GM19468 (cell line): ENCODE data around the gene FAM171A1.
"Not testable (repeated sequence)": the region's sequence is repeated elsewhere in the genome, so short reads cannot be mapped to it uniquely, and the experiment has no call there.

Experiments
- ATAC-seq: cut with Tn5 transposase; IDR thresholded peaks from one replicate; pipeline ENCODE4 v1.9.1; 2021; ENCODE audit warnings: mild to moderate bottlenecking, moderate library complexity, moderate number of reproducible peaks; ENCODE audit not compliant: unreplicated experiment; ENCODE audit errors: extremely low read depth

The FAM171A1 gene

DNA sequence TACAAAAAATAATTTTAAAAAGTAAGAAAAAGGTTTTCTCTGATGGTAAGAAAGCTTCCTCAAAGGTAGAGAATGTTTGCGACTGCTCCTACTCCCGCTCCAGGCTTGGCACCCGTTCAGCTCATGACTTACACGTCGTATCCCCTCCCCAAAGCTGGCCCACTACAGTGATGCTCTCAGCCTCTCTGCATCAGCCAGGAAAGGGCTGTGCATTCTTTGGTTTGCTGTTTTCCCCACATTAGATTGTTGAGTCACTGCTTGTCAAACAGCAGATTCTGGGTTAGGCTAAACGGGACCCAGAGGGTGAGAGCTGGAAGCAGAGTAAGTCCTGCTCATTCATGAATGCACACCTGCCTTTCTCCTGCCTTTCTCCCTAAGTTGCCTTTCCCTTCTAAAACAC, 147.9 kb downstream of the FAM171A1 start:
- ATAC-seq: no peak

DNA sequence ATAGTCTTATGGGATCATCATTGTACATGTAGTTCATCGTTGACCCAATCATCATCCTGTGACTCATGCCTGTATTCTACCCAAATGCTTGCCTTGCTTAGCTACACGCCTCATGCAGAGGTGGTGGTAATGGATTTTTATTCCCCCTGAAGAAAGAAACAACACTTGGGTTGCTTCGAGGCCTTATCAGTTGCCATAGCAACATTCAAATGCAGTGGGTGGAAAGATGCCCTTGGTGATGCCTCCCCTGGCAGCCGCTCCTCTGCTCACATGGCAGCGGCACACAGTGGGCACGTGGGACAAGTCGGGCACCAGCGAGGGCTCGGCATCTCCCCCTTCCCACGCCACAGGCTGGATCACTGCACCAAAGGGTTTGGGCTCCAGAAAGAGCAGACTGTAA, 148.6 kb downstream of the FAM171A1 start:
- ATAC-seq: no peak

DNA sequence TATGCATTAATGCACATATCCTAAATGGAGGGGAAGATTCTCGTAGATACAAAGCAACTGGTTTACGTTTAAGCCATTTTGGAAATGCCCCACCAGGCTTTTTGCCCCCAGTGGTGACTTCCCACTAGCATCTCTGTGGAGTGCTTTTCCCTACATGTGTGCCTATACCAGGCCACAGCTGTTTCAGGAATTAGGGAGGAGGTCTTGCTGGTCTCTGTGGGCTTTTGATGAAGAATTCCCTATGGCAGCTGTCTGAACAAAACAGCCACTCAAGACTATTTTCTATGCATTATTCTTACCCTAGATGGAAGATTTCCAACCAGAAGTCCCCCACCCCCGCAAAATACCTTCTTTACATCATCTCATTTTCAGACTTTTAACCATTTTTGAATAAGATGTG, 150.6 kb downstream of the FAM171A1 start:
- ATAC-seq: no peak

DNA sequence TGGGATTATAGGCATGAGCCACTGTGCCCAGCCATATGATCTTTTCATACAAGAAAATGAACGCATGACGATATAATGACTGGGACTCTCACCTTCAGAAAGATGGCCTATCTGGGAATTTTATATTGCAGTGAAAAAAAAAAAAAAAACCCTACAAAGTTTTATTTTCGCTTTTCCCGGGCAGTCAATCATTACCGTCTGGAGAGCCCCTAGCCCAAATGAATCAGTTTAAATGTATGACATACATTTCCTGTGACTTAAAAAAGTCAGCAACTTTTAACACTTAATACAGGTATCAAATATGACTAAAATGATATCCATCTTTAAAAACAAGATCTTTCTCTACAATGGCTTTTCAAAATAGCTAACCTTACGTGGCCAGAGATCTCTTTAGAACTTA, 154.4 kb downstream of the FAM171A1 start:
- no peak for ATAC-seq

DNA sequence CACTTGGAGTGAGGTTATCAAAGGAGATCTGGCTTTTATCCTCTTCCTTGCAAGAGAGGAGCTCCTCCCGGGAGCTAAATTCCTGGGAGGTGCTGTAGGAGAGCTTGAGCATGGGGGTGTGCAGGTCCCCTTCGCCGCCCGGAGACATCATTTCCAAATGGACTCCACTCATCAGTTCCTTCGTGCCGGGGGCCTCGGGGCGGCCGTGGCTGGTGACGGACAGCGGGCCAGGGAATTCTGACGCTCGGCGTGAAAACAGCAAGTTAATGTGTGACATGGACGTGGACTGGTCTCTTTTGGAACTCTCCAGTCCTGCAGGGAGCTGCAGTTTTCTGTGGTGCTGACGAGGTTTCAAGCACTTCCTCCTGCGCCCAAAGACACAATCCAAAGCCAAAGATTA, 156.9 kb downstream of the FAM171A1 start:
- ATAC-seq: no peak

DNA sequence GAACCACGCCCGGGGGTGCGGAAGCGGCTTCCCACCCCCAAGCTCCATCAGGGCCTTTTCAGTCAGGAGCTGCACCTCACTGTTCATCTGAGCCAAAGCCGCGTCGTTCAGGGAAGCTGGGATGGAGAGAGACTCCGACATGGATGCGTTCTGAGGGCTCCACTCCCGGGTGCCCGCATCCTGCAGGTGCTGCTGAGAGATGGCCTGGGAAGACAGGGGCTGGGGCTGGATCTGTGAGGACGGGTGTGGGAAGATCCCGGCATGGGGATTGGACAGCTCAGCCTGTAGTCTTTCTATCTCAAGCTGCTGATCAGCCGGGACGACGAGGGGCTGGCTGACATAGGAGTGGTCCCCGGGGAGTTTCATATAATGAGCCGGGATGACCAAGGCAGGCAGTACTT, 157.6 kb downstream of the FAM171A1 start:
- no peak for ATAC-seq

DNA sequence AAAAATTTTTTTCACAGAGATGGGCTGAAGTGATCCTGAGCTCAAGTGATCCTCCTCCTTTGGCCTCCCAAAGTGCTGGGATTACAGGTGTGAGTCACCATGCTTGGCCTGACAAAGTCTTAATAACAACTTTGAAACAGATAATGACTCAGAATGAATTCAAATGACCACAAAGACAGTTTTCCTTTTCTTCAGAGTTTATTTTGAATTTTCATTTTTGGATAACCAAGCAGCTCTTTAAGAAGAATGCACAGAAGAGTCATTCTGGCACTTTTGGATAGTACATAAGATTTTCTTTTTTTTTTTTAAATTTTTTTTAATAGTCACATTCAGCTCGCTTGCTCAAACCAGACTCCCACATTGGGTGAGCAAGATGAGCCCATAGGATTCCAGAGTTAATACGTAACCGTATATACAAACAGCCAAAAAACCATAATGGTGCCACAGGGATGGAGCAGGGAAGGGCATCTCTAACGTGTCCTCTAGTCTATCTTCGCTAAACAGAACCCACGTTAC, 159.6 kb downstream of the FAM171A1 start:
- ATAC-seq: no peak

DNA sequence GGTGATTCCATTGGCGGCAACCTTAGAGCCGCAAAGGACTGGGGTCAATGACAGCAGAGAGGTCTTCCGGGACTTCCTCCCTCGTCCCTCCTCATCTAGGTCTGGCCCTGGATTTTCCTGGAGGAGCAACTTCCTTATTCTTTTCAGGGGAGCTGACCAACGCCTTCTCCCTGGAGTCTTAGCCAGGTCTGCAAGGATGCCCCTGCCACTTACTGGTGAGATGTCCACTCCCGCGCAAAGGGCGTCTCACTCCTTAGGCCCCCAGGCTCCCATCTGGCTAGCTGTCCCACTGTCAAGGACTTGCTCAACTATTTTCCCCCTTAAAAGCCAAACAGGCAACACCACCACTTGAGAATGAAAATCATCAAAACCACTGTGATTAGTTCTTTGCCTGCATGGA, 160.6 kb downstream of the FAM171A1 start:
- ATAC-seq: no peak

DNA sequence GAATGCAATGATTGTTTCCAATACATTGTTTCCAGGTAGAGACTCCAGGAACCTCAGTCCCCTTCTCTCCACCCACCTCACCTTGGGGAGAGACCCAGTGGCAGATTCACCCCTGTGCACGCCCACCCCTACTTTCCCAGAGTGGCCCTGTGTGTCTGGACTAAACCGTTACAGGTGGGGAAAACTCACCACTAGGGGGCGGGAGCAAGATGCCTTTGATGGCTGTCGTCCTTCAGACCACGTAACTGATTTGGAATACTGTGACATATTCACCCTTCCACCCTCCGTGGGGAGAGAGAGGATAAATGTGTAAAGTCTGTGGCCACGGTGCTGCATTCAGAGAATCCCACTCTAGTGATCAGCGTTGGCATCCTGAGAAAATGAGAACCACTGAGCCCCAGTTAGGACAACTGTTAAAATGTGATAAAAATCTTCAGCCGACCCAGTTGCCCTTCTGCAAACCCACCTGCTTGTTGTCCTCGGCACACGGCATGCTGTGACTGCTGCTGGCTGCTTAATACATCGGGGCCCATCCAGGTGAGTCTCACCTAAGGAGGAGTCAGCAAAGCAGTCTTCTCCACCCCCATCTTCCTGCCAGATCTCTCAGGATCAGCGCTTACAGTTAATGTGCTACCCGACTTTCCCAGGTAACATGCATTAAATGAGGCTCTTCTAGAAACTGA, 161.1 kb downstream of the FAM171A1 start:
- peak; percentile 66 for ATAC-seq

DNA sequence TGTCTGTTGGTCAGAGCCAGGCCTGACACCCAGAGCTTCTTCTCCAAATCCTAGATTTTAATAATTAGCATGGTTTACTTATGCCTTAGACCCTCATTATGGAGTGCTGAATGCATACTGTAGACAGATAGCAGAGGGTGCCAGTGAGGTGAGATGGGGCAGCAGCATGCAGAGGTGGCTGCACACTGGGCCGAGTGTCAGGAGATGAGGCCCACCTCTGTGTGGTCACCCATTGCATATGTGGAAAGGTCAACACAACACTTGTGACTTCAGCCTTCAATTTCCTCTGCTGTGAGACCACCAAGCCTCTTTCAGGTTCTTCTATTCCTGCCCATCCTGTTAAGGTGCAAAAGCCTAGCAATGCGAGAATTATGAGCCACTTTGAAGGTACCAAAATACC, 162.9 kb downstream of the FAM171A1 start:
- ATAC-seq: no peak

DNA sequence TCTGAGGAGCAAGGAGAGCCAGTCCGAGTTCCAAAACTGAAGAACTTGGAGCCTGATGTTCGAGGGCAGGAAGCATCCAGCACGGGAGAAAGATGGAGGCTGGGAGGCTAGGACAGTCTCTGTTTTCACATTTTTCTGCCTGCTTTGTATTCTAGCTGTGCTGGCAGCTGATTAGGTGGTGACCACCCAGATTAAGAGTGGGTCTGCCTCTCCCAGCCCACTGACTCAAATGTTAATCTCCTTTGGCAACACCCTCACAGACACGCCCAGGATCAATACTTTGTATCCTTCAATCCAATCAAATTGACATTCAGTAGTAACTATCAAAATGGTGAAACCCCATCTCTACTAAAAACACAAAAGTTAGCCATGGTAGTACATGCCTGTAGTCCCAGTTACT, 163.7 kb downstream of the FAM171A1 start:
- not testable (repeated sequence) for ATAC-seq

DNA sequence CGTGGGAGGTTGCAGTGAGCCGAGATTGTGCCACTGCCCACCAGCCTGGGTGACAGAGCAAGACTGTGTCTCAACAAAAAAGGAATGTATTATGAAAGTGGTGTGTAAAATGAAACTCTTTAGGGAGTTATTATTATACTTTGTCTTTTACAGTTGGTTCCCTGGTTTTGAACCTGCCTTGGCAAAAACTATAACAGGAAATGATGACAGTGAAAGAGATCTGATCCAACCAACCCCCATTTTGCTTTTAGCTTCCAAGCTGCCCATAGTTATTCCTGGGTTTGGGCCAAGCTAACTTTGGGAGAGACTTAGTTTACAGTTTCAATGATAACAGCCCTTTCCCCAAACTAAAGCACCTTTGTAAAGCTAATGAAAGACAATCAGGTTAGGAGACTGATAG, 168.4 kb downstream of the FAM171A1 start:
- ATAC-seq: no peak

DNA sequence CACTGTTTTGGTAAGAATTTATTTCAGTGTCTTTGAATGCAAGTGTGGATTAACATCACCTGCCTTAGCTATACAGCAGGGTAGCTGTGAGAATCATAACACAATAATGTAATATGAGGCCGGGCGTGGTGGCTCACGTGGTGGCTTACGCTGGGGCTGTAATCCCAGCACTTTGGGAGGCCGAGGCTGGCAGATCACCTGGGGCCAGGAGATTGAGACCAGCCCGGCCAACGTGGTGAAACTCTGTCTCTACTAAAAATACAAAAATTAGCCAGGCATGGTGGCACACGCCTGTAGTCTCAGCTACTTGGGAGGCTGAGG, 168.8 kb downstream of the FAM171A1 start:
- ATAC-seq: not testable (repeated sequence)

DNA sequence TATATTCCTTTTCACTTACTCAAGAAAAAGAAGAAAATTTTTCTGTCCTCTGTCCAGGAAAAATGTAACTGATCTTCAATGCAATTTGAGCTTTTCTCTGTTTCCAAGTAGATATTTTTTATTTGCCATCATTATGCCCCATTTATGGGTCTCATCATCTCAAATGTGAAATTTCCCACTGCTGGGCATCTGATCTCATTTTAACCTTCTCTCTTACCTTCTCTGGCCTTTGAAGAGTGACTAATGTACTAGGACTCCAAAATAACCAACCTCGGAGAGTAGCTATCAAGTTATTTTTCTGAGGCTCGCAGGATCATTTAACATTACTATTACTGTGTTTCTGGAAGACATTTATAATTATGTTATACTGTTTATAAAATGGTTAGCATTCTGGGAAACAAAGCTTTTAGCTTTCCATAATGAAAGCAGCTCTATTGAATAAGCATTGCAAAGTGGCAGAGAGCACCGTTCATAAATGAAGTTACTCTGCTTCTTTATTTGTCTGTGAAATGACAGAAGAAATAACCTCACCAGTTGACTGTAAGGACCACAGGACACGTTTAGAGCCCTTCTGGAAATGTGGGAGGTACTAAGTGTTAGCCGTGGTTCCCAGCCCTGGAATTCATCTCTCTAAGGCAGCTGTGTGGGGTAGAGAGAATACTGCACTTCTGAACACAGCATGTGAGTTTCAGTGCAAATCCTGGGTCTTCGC, 169.3 kb downstream of the FAM171A1 start:
- no peak for ATAC-seq

DNA sequence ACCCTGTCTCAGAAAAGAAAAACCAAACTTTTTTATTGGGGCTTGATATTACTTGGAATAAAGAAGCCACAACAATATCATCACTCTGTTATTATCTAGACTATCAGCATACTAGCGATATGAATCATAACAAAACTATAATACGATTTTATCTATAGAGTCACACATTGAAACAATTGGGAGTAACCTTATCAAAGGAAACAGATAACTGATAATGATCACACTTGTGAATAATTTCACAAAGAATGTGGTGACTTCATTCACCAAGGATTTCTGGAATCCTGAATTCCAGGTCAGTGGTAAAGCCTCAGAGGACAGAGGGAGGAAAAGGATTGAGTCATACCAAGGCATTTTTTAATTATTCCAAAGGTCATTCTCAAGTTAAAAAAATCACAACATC, 170.5 kb downstream of the FAM171A1 start:
- ATAC-seq: no peak

DNA sequence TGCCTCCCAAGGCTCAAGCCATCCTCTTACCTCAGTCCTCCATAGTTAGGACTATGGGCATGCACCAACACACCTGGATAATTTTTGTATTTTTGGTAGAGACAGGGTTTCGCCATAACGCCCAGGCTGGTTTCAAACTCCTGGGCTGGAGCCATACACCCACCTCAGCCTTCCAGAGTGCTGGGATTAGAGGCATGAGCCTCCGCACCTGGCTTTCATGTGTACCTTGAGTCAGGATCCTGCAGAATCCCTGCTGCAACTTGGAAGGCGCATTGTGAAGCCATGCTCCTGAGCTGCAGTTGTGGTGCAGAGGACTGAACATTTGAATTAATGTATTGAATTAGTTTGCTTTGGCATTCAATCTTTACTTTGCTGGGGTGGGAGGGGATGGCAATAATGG, 173.2 kb downstream of the FAM171A1 start:
- ATAC-seq: no peak

DNA sequence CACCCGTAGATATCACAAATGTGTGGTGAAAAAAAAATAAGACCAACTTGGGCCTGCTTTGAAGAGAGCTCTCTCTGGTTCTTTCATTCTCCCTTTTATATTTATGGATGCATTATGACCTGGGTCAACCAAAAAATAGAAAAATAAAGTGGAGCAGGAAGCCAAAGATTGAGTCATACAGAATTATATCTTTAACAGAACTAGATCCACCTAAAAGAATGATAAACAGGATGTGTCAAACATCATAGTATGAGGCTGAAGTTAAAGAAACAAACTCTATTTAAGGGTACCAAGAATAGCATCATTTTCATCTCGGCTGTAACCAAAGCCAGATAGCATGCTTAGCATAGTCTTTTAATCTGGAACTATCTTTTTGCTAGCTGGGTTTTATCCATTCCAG, 173.8 kb downstream of the FAM171A1 start:
- no peak for ATAC-seq

DNA sequence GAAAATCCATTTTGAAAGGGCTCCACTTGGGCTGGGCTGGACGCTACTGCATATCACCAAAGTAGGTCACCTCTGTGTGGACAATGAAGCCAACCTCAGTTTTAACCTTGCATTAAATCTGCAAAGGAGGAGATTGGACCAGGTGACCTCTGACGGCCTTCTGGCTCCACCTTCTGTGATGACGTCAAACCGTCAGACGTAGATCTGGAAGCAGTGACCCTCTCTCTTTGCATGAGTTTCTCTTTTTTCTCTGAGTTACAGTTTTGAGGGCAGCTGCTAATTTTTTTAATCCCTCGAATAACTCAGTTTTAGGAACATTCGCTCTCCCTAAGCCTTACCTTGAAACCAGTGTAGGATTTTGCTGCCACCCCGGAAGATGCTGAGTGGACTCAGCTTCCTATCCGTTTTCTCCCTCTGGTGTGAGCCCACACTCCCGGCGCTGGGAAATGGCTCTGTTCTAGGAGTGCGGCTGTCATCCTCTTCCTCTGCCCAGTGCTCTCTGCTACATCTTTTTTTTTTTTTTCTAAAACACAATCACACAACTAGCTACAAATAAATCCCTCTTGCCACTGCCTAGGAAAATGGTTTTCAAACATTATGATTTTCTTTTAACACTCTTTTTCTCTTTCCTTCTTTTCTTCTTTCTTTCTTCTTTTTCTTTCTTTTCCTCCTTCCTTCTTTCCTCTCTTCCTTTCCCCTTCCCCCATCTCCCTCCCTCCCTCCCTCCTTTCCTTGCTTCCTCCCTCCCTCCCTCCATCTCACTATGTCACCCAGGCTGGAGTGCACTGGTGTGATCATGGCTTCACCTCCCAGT, 174.9 kb downstream of the FAM171A1 start:
- no peak for ATAC-seq

DNA sequence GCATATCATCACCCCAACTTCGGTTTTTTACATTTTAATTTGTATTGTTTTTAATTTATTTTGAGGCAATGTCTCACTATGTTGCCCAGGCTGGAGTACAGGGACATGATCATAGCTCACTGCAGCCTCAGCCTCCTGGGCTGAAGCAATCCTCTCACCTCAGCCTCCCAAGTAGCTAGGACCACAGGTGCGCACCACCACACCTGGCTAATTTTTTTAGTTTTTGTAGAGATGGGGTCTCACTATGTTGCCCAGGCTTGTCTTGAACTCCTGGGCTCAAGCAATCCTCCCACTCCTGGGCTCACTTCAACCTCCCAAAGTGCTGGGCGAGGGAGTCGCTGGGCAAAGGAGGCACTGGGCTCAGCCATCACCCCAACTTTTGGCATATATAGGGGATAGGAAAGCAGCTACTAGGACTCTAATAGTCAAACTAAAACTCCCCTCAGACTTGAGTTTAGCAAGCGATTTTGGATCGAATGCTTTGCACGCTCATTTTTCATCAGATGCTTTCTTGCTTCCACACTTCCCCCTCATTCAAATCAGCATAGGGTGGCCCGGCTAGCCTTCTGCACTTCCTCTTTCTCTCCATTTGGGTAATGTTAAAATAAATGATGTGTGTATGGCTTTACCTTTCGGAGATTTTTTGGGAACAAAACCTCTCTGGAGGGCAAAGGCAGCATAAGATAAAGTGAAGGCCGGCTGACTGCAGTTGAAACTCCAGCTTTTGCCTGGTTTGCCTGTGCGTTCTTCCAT, 181.8 kb downstream of the FAM171A1 start:
- no peak for ATAC-seq

DNA sequence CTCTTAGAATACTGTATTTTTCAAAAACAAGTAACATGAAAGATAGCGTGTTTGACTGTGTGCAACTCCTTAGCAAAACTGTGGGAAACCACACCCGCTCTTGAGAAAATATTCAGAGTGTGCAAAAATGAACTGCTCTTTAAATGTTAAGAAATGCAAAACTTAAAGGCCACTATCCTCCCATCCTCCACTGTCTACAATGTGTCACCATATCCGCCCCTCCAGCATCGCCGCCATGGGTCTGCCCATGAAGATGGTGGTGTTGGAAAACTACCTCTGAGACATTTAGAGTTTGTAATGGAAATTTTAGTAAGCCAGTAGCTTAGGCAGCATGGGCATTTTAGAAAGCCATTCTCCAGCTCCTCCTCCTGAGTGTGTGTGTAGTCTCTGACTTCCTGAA, 182.5 kb downstream of the FAM171A1 start:
- ATAC-seq: no peak
